Thyroid gland (tissue), 4 donors: Measurements from ENCODE around the gene WDR59. TPM values are rescaled to one million over a fixed set of nuclear protein-coding genes. Genes with fewer than 3 reads are reported as not detected.
A peak's percentile ranks its signal among the peaks of the same experiment; 100 is the strongest.

Experiments used
- DNase-seq, 2 donors: peaks; one replicate each; pipeline ENCODE4 v3.0.0-alpha.2; 2019
- H3K27ac ChIP-seq, 3 donors: fragments of 200-600 bp; sonication (generic); 1 replicate in 2 of 3; 2 replicates in 1 of 3; pipeline ENCODE4 v1.5.1; 2016 to 2019; ENCODE audit warnings: mild to moderate bottlenecking in 1 of 3, moderate library complexity in 1 of 3
- H3K27me3 ChIP-seq: fragments of 200-600 bp; sonication (generic); one replicate; pipeline ENCODE4 v1.5.1; 2019
- H3K36me3 ChIP-seq, 2 donors: fragments of 200-600 bp; sonication (generic); one replicate each; pipeline ENCODE4 v1.5.1; 2016 to 2019
- H3K4me1 ChIP-seq, 2 donors: fragments of 200-600 bp; sonication (generic); one replicate each; pipeline ENCODE4 v1.5.1; 2017 to 2019
- H3K4me3 ChIP-seq, 3 donors: fragments of 200-600 bp; sonication (generic); replicated peaks in 1 of 3; 1 replicate in 2 of 3; 2 replicates in 1 of 3; pipeline ENCODE4 v1.5.1; 2016; ENCODE audit warnings: mild to moderate bottlenecking in 1 of 3
- H3K9me3 ChIP-seq: fragments of 200-600 bp; sonication (generic); one replicate; pipeline ENCODE4 v1.5.1; 2017
- POLR2A ChIP-seq, 2 donors: fragments of 450-650 bp; IDR thresholded peaks; one replicate each; pipeline ENCODE4 v1.6.1; 2017; ENCODE audit warnings: antibody characterized with exemption in 2 of 2, mild to moderate bottlenecking in 2 of 2, moderate library complexity in 1 of 2
- WGBS, 2 donors: methylation state at CpG; one replicate each; pipeline ENCODE4 v1.1.5; 2017; 5-methylcytosine and 5-hydroxymethylcytosine counted together
- intact Hi-C: fragments of 100-400 bp; cut with DNase I; formaldehyde crosslinking; loops from one replicate; pipeline ENCODE4 v1.15.1; 2023
- total RNA-seq, 4 donors: library from RNA; depleted of rRNA; stranded (reverse); fragments of >200 nt; gene quantifications; one replicate each; pipeline ENCODE4 v1.2.3, GENCODE V29; 2016
- TF ChIP-seq, protein P1 (sequence below), 6 experiments: fragments of 200-600 bp in 3 of 6; fragments of 450-650 bp in 3 of 6; sonication (generic) in 3 of 6; IDR thresholded peaks; one replicate each; pipeline ENCODE4 v1.5.1; 2016 to 2019; ENCODE audit warnings: antibody characterized with exemption in 6 of 6, mild to moderate bottlenecking in 2 of 6, inconsistent platforms in 1 of 6, moderate library complexity in 1 of 6

The WDR59 gene
- total RNA-seq, 4 donors from 2014 or later = 40.2 to 55.8 (median 46.9) TPM

- H3K4me3 ChIP-seq = no peak overlapping the region
- WGBS, 2 donors = 93 to 96% methylated on average over 4 of the region's 4 CpGs
- intact Hi-C loops = no loop called here
- DNase-seq = no peak
- H3K27ac ChIP-seq = no peak overlapping the region
- H3K4me1 ChIP-seq = peaks cover 10 to 16% of the 10 kb centered on the region in 2 donors
- no peaks in the 10 kb centered on the region for H3K9me3 ChIP-seq
- no peaks in the 10 kb centered on the region for H3K27me3 ChIP-seq
- peaks cover 13% of the 10 kb centered on the region in 2 donors for H3K36me3 ChIP-seq
- no peak for TF ChIP-seq POLR2A (IDR thresholded peaks at IDR 0.05)
- TF ChIP-seq, protein P1, sequence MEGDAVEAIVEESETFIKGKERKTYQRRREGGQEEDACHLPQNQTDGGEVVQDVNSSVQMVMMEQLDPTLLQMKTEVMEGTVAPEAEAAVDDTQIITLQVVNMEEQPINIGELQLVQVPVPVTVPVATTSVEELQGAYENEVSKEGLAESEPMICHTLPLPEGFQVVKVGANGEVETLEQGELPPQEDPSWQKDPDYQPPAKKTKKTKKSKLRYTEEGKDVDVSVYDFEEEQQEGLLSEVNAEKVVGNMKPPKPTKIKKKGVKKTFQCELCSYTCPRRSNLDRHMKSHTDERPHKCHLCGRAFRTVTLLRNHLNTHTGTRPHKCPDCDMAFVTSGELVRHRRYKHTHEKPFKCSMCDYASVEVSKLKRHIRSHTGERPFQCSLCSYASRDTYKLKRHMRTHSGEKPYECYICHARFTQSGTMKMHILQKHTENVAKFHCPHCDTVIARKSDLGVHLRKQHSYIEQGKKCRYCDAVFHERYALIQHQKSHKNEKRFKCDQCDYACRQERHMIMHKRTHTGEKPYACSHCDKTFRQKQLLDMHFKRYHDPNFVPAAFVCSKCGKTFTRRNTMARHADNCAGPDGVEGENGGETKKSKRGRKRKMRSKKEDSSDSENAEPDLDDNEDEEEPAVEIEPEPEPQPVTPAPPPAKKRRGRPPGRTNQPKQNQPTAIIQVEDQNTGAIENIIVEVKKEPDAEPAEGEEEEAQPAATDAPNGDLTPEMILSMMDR (IDR thresholded peaks at IDR 0.05) = no peak
Measured at GRCh38 chr16:74954763-74955162, 30.2 kb downstream of the WDR59 start.

- H3K4me3 ChIP-seq = no peak overlapping the region
- peaks cover 10 to 16% of the 10 kb centered on the region in 2 donors for H3K4me1 ChIP-seq
- H3K27me3 ChIP-seq = no peaks in the 10 kb centered on the region
- no peak for TF ChIP-seq POLR2A (IDR thresholded peaks at IDR 0.05)
- TF ChIP-seq, protein P1 (IDR thresholded peaks at IDR 0.05) = peak in 1 of 6 experiments; percentile 11
- peak overlapping the region; percentile 36 to 62 (median 53) for H3K27ac ChIP-seq
- peak; percentile 84 to 86 for DNase-seq
- H3K9me3 ChIP-seq = no peaks in the 10 kb centered on the region
- peaks cover 20 to 21% of the 10 kb centered on the region in 2 donors for H3K36me3 ChIP-seq
- intact Hi-C loops = no loop called here
- 18 to 44% methylated on average over 4 of the region's 4 CpGs for WGBS, 2 donors
Measured at GRCh38 chr16:74951681-74952080, 33.2 kb downstream of the WDR59 start.

- no peak for TF ChIP-seq POLR2A (IDR thresholded peaks at IDR 0.05)
- TF ChIP-seq, protein P1 (IDR thresholded peaks at IDR 0.05) = no peak
- 88 to 90% methylated on average over 11 of the region's 11 CpGs for WGBS, 2 donors
- intact Hi-C loops = no loop called here
- Histone ChIP-seq H3K9me3 (no peaks in the 10 kb centered on the region), H3K4me3 (no peak overlapping the region), H3K27ac (peak overlapping the region; percentile 0 to 53 (median 25)), H3K36me3 (peaks cover 20 to 21% of the 10 kb centered on the region in 2 donors), H3K4me1 (peaks cover 10 to 16% of the 10 kb centered on the region in 2 donors), H3K27me3 (no peaks in the 10 kb centered on the region)
- DNase-seq = peak in 1 of 2 donors; percentile 5
Measured at GRCh38 chr16:74951206-74951605, 33.7 kb downstream of the WDR59 start.

GRCh38 chr16:74950511-74950910 lies 34.4 kb downstream of the WDR59 start:
- WGBS, 2 donors = 67 to 87% methylated on average over 7 of the region's 7 CpGs
- H3K4me1 ChIP-seq = peaks cover 10 to 16% of the 10 kb centered on the region in 2 donors
- no peak overlapping the region for H3K4me3 ChIP-seq
- peaks cover 20% of the 10 kb centered on the region in 2 donors for H3K36me3 ChIP-seq
- no peaks in the 10 kb centered on the region for H3K27me3 ChIP-seq
- no peaks in the 10 kb centered on the region for H3K9me3 ChIP-seq
- TF ChIP-seq, protein P1 (IDR thresholded peaks at IDR 0.05) = no peak
- TF ChIP-seq POLR2A (IDR thresholded peaks at IDR 0.05) = no peak
- peak; percentile 15 to 28 for DNase-seq
- H3K27ac ChIP-seq = peak overlapping the region in 2 of 3 donors; percentile 27 to 34
- intact Hi-C loops = no loop called here

GRCh38 chr16:74949309-74949708 lies 35.6 kb downstream of the WDR59 start:
- WGBS, 2 donors = 94 to 97% methylated on average over 3 of the region's 3 CpGs
- no peak overlapping the region for H3K4me3 ChIP-seq
- H3K36me3 ChIP-seq = peaks cover 8 to 14% of the 10 kb centered on the region in 2 donors
- intact Hi-C loops = no loop called here
- TF ChIP-seq, protein P1 (IDR thresholded peaks at IDR 0.05) = no peak
- TF ChIP-seq POLR2A (IDR thresholded peaks at IDR 0.05) = no peak
- DNase-seq = no peak
- peaks cover 10 to 16% of the 10 kb centered on the region in 2 donors for H3K4me1 ChIP-seq
- H3K27ac ChIP-seq = no peak overlapping the region
- no peaks in the 10 kb centered on the region for H3K9me3 ChIP-seq
- H3K27me3 ChIP-seq = no peaks in the 10 kb centered on the region
